ENCODE measurements around the gene RPTOR. TPM values are rescaled to one million over a fixed set of nuclear protein-coding genes. Genes with fewer than 3 reads are reported as not detected.

Gene RPTOR
- total and polyA plus RNA-seq, 4 donors: 12.4 to 46.1 (median 29.7) TPM

DNA sequence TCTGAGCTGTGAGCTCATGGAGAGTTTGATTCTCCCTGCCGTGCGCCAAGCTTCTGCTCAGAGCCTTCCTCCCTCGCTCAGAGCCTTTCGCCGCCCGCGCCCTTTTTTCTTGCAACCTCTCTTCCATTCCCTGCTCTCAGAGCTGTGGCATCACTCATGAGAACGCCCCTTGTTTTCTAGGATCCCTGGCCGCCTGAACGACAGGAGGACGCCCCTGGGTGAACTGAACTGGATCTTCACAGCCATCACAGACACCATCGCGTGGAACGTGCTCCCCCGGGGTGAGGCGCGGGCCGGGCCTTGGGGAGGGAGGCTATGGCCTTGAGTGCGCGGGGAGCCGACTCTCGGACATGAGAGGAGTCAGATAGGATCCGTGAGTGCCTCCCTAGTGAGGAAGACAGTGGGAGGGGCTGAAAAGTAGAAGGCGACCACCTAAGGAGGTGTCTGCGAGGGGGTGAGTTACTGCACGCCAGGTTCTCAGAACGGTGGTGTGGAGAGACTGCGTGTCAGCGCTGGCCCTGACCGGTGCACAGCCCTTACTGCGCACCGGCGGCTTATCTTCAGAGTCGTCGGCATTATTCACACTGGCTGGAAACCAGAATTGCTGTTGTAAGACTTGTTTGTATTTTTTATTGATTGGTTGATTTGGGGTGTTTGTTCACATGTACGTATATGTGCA lies 277.5 kb downstream of the RPTOR start:
- Histone ChIP-seq H3K27ac (ENCODE audit: low read depth in 1 of 2, low read length in 1 of 2) (no peak overlapping the region), H3K9ac (ENCODE audit: insufficient read depth in 1 of 2, low read length in 2 of 2) (no peak overlapping the region), H3K4me1 (ENCODE audit: control insufficient read depth in 5 of 5, insufficient read depth in 5 of 5, low read length in 5 of 5) (peaks cover 0 to 5% (median 3%) of the 10 kb centered on the region in 5 donors), H3K4me3 (no peak overlapping the region), H3K27me3 (ENCODE audit: control insufficient read depth in 3 of 3, insufficient read depth in 3 of 3, low read length in 2 of 3) (no peaks in the 10 kb centered on the region), H3K9me3 (ENCODE audit: control insufficient read depth in 4 of 4, insufficient read depth in 3 of 4, low read length in 3 of 4) (no peaks in the 10 kb centered on the region), H3K36me3 (ENCODE audit: control insufficient read depth in 4 of 4, insufficient read depth in 4 of 4, low read length in 4 of 4) (peaks cover 0 to 4% (median 3%) of the 10 kb centered on the region in 4 donors)
- ATAC-seq (ENCODE audit: insufficient read depth, low FRiP score): no peak
- no peak for DNase-seq
- WGBS, 2 donors: 97 to 98% methylated on average over 36 of the region's 36 CpGs
- TF ChIP-seq, protein P1, sequence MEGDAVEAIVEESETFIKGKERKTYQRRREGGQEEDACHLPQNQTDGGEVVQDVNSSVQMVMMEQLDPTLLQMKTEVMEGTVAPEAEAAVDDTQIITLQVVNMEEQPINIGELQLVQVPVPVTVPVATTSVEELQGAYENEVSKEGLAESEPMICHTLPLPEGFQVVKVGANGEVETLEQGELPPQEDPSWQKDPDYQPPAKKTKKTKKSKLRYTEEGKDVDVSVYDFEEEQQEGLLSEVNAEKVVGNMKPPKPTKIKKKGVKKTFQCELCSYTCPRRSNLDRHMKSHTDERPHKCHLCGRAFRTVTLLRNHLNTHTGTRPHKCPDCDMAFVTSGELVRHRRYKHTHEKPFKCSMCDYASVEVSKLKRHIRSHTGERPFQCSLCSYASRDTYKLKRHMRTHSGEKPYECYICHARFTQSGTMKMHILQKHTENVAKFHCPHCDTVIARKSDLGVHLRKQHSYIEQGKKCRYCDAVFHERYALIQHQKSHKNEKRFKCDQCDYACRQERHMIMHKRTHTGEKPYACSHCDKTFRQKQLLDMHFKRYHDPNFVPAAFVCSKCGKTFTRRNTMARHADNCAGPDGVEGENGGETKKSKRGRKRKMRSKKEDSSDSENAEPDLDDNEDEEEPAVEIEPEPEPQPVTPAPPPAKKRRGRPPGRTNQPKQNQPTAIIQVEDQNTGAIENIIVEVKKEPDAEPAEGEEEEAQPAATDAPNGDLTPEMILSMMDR (IDR thresholded peaks at IDR 0.05; ENCODE audit: control extremely low read depth, extremely low read depth): no peak

DNA sequence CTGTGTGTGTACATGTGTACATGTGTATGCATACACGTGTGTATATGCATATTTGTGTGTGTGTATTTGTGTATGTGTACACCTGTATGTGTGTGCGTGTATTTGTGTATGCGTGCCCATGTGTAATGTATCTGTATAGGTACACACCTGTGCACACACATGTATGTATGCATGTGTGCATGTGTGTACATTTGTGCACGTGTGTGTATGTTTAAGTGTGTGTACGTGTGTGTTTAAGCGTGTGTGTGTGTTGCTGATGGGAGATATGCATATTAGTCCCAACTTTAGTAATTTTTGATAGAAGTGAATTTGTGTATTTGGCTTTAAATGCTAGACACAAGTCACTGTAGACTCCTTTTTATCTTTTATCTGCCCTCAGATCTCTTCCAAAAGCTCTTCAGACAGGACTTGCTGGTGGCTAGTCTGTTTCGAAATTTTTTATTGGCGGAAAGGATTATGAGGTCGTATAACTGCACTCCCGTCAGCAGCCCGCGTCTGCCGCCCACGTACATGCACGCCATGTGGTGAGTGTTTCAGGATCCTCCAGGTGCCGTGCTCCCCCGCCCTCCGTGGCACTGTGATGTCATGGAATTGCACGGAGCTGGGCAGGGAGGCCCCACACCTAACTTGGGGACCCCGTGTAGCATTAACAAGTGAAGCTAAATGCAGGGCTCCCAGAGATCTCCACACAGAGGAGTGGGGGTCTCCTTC lies 278.2 kb downstream of the RPTOR start:
- Histone ChIP-seq H3K9ac (ENCODE audit: insufficient read depth in 1 of 2, low read length in 2 of 2) (no peak overlapping the region), H3K4me1 (ENCODE audit: control insufficient read depth in 5 of 5, insufficient read depth in 5 of 5, low read length in 5 of 5) (peaks cover 0 to 5% (median 3%) of the 10 kb centered on the region in 5 donors), H3K27me3 (ENCODE audit: control insufficient read depth in 3 of 3, insufficient read depth in 3 of 3, low read length in 2 of 3) (no peaks in the 10 kb centered on the region), H3K36me3 (ENCODE audit: control insufficient read depth in 4 of 4, insufficient read depth in 4 of 4, low read length in 4 of 4) (peaks cover 0 to 7% (median 5%) of the 10 kb centered on the region in 4 donors), H3K4me3 (no peak overlapping the region), H3K27ac (ENCODE audit: low read depth in 1 of 2, low read length in 1 of 2) (no peak overlapping the region), H3K9me3 (ENCODE audit: control insufficient read depth in 4 of 4, insufficient read depth in 3 of 4, low read length in 3 of 4) (no peaks in the 10 kb centered on the region)
- no peak for ATAC-seq (ENCODE audit: insufficient read depth, low FRiP score)
- WGBS, 2 donors: 73 to 88% methylated on average over 20 of the region's 20 CpGs
- peak in 1 of 3 donors; percentile 10 for DNase-seq
- TF ChIP-seq, protein P1 (IDR thresholded peaks at IDR 0.05; ENCODE audit: control extremely low read depth, extremely low read depth): no peak

DNA sequence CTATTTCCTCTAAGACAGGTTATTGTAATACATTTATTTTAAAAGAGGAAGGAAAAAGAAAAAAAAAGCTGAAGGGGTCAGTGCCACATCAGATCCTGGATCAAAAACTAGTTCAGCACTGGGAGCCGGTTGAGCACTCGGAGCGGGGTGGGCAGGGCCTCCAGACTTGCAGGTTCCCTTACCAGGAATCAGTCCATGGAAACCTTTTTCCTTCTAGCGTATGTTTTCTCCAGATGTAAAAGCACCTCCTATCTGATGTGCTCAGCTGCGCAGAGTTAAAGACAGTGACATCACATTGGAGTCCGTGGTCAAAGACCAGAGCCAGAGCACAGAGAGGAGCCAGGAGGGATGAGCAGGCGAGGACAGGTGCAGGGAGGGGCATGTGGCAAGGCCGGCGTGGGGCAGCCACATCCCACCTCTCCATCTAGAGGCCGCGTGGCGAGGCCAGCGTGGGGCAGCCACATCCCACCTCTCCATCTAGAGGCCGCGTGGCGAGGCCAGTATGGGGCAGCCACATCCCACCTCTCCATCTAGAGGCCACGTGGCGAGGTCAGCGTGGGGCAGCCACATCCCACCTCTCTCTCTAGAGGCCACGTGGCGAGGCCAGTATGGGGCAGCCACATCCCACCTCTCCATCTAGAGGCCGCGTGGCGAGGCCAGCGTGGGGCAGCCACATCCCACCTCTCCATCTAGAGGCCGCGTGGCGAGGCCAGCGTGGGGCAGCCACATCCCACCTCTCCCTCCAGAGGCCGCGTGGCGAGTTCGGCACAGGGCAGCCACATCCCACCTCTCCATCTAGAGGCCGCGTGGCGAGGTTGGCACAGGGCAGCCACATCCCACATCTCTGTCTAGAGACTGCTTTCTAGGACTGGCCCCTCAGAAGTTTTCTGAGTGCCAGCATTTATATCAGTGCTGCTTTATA lies 280.2 kb downstream of the RPTOR start:
- DNase-seq (peak in 1 of 3 donors; percentile 3), ATAC-seq (ENCODE audit: insufficient read depth, low FRiP score) (no peak)

More for the DNA sequence above, 280.2 kb downstream of the RPTOR start:
- Histone ChIP-seq H3K27me3 (ENCODE audit: control insufficient read depth in 3 of 3, insufficient read depth in 3 of 3, low read length in 2 of 3) (no peaks in the 10 kb centered on the region), H3K9me3 (ENCODE audit: control insufficient read depth in 4 of 4, insufficient read depth in 3 of 4, low read length in 3 of 4) (no peaks in the 10 kb centered on the region), H3K36me3 (ENCODE audit: control insufficient read depth in 4 of 4, insufficient read depth in 4 of 4, low read length in 4 of 4) (peaks cover 0 to 11% (median 5%) of the 10 kb centered on the region in 4 donors), H3K4me1 (ENCODE audit: control insufficient read depth in 5 of 5, insufficient read depth in 5 of 5, low read length in 5 of 5) (peaks cover 0 to 4% (median 0%) of the 10 kb centered on the region in 5 donors), H3K4me3 (no peak overlapping the region), H3K27ac (ENCODE audit: low read depth in 1 of 2, low read length in 1 of 2) (no peak overlapping the region), H3K9ac (ENCODE audit: insufficient read depth in 1 of 2, low read length in 2 of 2) (no peak overlapping the region)
- TF ChIP-seq, protein P1 (IDR thresholded peaks at IDR 0.05; ENCODE audit: control extremely low read depth, extremely low read depth): no peak
- WGBS, 2 donors: 93% methylated on average over 30 to 36 of the region's 36 CpGs

Measured in lung (tissue), 12 donors.